Myocyte (in vitro differentiated cells): ENCODE data around the gene MPP2. TPM values are rescaled to one million over a fixed set of nuclear protein-coding genes. Genes with fewer than 3 reads are reported as not detected.
"Not testable (repeated sequence)": the region's sequence is repeated elsewhere in the genome, so short reads cannot be mapped to it uniquely, and the experiment has no call there.

Source experiments
- DNase-seq: peaks from one replicate; pipeline ENCODE4 v3.0.0-alpha.2; 2012; ENCODE audit warnings: low read depth
- total RNA-seq: library from RNA; depleted of rRNA; stranded (reverse); fragments of >200 nt; gene quantifications from 2 replicates; pipeline ENCODE4 v1.2.3, GENCODE V29; 2014

The MPP2 gene
- total RNA-seq, 1 donor from 2014 or later = 0.96 TPM

DNA sequence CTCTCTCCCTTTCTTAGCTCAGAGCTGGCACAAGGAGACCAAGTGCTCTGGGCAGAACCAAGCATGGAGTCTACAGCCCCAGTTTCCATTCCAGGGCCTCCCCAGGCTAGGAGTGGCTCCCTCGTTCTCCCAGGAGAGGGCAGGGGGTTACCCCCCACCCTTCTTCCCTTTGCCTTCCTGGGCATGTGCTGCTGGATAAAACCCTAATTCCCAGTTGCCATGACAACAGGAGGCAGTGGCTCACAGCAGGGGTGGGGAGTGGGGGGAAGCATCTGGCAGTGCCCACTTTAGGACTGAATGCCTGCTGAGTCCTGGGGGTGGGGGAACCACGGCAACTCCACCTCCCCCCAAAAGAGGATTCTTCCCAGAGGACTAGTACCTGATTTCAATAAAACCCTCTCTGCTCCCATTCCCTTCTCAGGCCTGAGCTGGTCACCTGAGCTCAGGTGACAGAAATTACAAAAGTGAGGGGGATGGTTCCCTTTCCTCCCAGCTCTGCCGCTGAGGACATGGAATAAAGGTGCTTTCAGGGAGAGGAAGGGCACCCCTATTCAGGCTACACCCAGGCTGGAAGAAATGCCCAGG, 1.8 kb downstream of the MPP2 start:
- no peak for DNase-seq

DNA sequence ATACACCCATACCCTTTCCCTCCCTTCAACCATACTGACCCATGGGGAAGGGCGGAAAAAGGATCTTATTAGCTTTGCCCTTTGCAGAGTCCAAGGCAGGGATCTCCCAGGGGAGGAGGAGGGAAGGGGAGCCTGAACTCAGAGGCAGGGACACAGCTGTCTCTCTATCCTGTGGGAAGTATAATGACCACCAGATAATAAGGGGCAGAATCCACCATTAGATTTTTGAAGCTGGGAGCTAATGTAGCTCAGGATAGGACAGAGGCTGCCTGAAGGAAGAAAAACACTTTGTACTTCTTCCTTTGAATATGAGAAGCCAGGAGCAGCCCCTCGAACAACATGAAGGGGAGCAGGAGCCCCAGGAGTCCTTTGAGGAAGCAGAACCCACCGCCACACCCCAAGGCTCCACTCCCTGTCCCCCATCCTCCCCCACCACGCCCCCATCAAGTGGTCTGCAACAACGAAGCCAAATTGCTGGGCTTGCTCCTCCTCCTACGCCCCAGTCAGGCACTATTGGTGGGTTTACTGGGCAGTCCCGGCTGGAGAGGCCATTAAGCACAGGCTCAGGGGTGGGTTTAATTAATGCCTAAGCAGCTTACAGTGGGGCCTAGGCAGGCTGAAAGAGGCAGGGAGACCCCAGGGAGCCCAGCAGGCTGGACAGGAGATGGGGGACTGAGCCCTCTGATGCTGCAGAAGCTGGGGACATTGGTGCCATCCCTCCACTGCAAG, 5.3 kb downstream of the MPP2 start:
- DNase-seq = no peak

DNA sequence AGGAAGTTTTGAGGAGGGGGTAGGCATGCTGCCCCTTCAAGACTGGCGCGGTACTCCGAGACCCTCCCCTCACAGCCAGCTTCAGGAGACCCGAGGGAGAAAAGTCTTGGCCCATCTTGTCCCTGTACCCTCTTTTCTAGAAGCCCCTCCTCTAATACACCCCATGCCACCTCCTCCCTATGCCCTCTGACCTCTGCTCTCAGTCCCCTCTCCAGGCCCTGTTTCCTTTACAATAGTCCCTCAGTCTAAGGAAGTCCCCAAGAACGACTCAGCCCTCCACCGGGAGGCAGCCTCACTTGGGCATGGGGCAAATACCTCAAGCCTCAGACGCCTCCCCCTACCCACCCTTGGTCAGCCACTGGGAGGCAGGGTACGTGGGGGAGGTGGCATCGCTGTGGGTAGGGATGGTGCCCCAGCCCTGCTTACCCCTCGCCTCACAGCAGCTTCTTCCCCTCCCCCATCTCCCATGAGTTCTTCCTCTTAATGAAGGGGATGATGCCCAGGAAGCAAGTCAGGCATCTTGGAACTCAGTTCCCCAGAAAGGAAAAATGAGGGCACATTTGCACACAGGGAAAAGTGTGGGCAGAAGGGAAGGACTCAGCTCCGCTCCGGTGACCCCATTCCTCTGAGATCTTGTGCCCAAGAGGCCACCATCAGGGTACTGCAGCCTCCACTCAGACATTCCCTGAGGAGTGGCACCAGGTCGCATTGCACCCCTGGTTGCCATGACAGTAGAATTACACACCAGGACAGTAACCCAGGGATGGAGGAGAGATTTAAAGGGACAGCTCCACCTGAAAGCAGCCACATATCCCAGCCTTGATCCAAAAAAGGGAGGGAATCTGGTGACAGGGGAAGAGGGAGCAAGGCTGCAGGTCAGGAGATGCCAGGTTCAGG, 6.2 kb downstream of the MPP2 start:
- DNase-seq = no peak

DNA sequence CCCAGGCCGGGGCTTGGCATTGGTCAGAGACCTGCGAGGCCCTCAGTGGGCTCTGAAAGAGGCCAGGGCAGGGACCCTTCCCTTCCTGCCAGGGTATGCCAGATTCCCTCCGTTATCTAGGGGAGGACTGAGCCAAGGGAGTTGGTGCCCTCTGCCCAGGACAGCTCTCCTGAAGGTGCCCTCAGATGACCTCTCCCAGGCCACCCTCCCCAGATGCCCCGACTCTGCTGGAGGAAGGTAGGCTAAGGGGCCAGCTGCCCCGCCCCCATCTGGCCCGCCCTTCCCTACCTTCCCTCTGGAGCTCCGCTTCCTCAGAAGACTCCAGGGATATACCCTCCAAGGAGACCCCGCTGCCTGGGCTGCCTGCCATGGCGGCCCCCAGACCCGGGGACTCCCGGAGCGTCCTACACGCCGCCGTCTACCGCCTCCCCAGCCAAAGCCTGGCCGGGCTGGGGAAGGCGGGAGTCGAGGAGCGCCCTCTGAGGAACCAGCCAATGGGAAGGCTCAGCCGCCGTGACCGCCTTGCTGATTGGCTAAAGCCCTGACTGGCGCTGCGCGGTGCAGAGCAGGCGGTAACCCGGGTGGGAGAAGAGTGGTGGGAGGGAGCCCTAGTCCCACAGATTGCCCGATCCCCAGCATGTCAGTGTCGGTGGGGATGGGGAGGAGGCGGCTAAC, 7.0 kb downstream of the MPP2 start:
- DNase-seq = peak; percentile 86

DNA sequence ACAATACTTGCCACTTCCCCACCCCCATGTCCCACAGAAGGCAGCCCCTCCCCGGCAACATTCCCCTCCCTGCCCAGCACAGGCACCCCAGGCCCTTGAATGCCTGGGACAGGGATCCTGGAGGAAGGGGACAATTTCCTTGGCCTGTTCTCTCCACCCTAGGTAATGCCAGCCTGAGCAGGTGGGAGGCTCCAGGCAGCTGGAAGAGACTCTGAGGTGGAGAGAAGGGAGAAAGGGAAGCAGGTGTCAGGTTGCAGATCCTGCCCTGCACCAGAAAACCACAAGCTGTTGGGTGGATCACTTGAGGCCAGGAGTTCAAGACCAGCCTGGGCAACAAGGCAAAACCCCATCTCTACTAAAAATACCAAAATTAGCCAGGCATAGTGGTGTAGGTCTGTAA, 8.9 kb downstream of the MPP2 start:
- DNase-seq = no peak

DNA sequence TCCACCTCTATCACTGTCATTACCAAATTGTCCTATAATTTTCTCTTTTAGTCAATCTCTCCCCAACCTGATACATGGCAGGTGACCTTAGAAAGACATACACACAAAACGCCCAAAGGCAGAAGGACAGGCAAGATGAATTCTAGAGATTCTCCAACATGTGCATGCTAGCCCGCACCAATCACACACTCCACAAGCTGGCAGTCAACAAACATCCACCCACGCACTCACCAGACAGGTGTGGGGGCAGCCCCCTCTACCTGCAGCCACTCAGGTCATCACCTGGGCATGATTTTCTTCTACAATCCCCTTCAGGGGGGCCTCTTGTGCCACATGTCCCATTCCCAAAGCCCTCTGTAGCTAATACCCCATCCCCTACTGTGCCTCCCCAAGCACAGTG, 9.5 kb downstream of the MPP2 start:
- no peak for DNase-seq

DNA sequence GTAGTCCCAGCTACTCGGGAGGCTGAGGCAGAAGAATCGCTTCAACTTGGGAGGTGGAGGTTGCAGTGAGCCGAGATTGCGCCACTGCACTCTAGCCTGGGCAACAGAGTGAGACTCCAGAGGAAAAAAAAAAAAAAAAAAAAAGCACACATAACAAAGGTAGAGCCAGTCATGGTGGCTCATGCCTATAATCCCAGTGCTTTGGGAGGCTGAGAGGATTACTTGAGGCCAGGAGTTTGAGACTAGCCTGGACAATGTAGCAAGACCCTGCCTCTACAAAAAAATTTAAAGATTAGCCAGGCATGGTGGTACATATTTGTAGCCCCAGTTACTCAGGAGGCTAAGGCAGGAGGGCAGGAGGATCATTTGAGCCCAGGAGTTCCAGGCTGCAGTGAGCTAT, 12.8 kb downstream of the MPP2 start:
- not testable (repeated sequence) for DNase-seq

DNA sequence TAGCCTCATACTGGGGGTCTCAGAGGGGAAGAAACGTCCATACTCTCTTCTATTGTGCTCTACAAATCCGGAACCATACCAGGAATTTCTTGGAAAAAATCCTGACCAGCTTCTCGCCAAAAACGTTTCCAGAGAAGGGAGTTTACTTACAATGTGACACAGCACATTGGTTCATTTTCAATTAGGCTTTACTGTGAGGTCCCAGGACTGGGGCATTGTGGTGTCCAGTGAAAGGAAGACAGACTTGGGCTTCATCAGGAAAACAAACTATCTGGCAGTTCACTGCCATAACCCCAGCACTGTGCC, 14.7 kb downstream of the MPP2 start:
- no peak for DNase-seq

DNA sequence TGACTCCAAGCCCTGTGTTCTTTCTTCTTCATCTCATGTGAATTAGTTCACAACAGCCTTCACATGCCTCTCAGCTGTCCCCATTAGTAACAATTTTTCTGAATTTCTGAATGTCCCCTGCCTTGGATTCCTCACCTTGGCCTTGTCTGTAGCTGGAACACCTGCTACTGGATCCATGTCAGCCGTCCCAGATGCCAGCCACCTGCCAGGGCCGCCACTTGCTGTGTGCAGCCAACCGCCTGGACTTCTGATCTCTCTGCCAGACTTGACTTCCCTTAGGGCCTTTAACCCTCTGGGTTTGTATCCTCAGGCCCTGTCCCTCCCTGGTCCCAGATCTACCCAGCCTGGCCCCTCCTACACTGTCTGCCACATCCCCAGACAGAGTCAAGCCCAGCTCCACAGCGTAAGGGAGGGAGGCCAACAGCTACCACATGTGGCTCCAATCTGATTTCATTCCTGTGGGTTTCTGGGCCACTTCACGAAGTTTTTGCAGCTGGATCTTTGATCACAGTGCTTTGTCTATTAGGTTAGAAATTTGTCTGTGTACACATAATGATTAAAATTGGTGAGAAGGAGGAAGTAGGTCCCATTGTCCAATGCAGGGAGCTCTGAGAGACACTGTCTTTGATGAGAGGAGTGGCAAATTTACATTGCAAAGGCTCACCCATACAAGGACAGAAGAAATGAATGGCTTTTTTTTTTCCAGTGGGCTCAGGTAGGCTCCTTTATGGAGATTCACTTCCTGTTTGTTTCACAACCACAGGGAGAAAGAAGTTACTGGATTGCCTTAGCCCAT, 15.3 kb downstream of the MPP2 start:
- DNase-seq = no peak

DNA sequence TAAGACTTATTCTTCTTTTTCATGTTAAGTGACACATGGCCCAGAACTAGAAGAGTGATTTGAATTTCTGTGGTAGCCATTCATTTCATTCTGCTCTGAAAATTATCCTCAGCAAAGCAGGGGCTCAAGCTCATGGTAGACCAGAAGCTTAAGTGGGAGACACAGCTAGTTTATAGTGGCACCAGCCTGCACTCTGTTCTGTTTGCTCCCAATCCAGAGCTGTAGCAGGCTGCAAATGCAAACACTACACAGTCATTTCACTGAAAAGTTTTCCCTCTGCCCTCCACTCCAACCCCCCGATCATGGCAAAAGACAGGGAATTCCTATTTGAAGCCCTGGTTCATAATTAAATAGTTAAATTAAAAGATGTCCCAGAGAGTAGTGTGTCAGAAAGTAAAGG, 17.1 kb downstream of the MPP2 start:
- DNase-seq = no peak

DNA sequence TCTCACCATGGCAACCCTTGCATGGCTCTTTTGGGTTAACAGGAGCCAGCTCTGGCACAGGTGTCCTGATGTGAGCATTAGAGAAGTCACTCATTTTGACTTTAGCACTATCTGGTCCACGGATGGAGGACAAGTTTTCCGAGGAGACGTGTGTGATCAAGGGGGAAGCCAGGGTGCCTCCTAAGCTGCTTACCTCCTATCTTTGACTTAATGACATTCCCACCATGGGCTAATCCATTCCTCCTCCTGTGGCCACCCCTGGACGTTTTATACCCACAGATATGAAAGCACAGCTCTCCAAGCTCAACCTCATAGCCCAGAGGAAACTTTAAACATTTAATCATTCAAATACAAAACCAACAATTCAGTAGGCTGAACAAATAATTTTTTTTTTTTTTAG, 18.8 kb downstream of the MPP2 start:
- no peak for DNase-seq

DNA sequence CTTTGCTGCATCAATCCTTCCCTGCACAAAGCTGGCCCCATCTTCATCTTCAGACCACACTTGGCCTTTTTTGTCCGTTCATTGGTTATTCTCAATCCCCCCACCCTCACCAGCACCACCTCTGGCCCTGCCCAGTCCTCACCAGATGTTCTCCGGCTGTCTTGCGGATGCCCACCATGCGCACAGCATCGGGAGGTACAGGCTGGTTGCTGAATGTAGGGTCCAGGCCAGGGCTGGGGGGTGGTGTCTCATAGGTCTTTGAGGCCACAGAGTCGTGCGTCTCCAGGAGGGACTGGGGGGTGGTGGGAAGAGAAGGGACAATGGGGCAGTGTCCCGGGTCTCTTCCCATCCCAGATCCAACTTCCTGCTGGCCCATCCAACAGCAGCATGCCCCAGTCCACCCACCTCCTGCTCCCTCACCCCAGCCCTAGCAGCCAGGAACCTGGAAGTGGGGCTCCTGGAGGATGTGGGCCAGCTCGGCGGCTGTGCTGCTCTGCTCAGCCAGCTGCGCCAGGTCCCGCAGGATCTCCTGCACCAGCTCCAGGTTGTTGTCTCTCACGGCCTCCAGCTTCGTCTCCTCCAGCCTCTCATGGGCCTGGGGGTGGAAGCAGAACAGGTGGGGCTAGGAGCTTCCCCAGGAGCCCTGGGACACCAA, 24.4 kb downstream of the MPP2 start:
- no peak for DNase-seq

DNA sequence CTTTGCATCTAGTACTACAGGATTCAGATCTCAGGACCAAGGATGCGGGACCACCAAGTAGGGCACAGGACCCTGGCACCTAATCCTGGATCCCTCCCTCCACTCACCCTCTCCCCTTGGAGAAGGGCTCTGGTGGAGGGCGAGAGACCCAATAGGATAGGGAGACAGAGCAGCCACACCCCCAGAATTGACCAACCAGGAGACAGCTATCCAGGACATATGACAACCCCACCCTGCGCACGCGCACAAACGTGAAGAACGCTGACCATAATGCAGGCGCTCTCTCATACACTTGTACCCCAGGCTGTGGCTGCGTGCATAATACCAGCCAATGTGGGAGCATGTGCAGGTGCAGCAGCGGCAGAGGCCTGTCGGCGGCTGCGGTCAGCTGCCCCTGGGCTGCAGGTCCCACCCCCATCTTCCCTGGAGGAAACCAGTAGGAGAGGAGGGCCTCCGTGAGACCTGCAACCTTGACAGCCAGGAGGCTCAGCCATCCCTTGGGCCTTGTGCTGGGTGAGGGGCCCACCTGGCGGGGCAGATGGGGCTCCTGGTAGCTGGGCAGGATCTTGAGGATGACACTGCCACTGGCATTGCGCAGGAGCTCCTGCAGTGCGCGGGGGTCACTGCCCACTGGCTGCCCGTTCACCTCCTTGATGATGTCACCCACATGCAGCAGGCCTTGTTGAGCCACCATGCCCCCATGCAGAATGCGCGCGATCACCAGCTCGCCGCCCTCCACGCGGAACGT, 25.4 kb downstream of the MPP2 start:
- no peak for DNase-seq

DNA sequence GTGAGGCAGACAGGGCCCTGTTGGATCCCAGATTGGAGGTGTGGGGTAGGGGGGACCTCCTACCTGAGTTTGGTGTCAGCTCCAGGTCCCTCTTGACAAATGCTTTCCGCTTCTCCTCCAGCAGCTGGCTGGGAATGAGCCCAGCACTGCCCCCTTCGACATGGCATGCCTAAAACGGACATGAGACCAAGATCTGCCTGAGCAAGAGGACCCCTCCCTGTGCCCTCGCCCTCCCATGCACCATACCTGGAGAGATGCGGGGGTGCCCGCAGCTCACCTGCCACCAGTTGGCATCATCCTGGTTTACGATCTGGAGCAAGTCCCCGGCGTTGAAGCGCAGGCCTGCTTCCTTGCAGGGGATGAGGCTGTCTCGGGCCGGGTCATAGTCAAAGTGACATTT, 26.2 kb downstream of the MPP2 start:
- no peak for DNase-seq

DNA sequence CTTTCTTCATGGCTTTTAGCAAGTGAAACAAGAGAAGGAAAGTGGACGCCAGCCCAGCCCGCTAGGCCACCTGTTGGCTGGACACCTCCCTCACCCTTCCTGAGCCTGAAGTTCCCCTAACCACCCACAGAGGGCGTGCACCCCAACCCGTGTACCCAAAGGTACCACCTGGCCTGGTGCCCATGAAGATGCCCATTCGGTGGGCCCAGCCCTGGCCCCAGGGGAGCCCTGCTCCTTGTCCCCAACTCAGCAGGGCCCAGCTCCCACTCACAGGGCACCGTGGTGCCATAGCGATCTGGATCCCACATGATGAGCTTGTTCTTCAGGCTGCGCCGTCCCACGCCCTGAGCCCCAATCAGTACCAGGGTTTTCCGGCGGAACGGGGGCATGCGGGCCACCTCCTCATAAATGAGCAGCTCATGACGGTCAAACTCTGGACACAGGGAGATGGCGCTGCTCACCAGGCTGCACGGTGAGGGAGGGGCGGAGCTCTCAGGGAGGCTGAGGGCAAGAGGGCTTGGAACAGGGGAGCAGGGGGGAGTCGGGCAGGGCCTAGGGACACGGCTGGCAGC, 26.8 kb downstream of the MPP2 start:
- DNase-seq = peak; percentile 78

DNA sequence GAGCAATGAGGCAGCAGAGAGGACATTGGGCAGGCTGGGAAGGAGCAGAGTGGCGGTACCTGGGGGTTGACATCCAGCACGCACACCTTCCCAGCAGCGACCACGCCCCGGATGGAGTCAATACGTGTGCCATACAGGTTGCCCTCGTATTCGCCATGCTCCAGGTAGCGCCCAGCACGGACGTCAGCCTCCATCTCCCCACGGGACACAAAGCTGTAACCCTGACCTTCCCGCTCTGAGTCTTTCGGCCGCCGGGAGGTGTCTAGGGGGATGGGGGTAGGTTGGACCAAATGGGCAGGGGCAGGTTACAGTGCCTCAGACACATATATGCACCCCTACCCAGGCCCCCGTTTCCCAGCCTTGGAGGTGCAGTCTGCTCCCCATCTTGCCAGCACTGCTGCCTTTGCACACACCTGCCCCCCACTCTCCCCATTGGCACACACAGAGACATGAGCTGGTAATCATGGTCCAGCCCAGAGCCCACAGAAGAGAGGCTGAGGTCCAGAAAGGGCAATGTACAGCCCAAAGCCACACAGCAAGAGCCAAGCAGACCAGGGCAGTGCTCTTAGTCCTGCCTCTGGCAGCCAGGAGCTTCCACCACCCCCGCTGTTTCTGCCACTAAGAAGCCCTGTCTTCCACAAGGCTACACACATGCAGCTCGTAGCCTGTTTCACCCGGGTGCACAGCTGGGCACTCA, 27.5 kb downstream of the MPP2 start:
- DNase-seq = no peak

DNA sequence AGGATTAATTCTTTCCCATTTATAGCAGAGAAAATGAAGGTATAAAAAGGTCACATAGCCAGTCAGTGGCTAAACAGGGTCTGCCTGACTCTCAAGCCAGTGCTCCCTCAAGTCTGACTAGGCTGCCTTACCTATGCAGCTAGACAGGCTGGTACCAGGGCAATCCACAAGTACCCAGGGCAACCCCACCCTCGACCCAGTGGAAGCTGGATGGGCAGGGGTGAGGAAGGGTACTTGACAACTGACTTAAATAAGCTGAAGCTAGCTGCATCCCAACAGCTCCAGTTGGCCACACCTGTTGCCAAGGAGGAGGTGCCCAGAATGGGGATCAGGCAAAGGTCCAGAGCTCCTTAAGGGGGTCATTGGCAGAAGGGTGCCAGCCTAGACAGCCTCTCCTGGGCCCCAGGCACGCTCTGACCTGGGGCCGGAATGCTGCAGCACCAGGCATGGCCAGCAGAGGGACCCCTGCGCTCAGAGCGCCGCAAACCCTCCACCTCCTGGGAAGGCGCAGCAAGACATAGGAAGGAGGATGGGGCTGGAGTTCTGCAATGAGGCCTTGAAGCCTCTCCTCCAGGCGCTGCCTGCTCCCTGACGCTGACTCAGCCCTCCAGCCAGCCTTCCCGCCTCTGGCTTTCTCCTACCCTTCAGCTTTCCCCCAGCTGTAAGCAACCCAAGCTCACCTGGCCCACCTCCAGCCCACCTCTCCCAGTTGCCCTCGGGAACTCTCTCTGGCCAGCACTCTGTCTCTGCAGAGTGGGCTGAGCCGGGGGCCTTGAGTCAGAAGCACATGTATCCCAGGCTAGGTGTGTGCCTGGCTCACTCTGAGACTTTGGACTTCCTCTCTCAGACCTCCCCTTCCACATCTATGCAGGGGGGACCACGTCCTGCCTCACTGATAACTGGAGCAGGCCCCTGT, 28.8 kb downstream of the MPP2 start:
- peak; percentile 71 for DNase-seq
